ENCODE results near the gene PLCB1.
"Not testable (repeated sequence)": the region's sequence is repeated elsewhere in the genome, so short reads cannot be mapped to it uniquely, and the experiment has no call there.

Gene PLCB1

GRCh38 chr20:8635048-8635572 lies 503.0 kb downstream of the PLCB1 start:
- H3K27ac ChIP-seq = no peak overlapping the region
- no peaks in the 10 kb centered on the region for H3K36me3 ChIP-seq
- H3K4me3 ChIP-seq (ENCODE audit: low read depth in 1 of 2, low read length in 1 of 2) = no peak overlapping the region
- no peaks in the 10 kb centered on the region for H3K9me3 ChIP-seq
- no peaks in the 10 kb centered on the region for H3K27me3 ChIP-seq
- TF ChIP-seq CTCF (IDR thresholded peaks at IDR 0.05) = no peak
- no peaks in the 10 kb centered on the region for H3K4me1 ChIP-seq (ENCODE audit: control insufficient read depth in 1 of 2, insufficient read depth in 1 of 2, low read depth in 1 of 2, low read length in 1 of 2)

- no peaks in the 10 kb centered on the region for H3K36me3 ChIP-seq
- no peak overlapping the region for H3K4me3 ChIP-seq (ENCODE audit: low read depth in 1 of 2, low read length in 1 of 2)
- no peaks in the 10 kb centered on the region for H3K9me3 ChIP-seq
- no peak for TF ChIP-seq CTCF (IDR thresholded peaks at IDR 0.05)
- H3K4me1 ChIP-seq (ENCODE audit: control insufficient read depth in 1 of 2, insufficient read depth in 1 of 2, low read depth in 1 of 2, low read length in 1 of 2) = no peaks in the 10 kb centered on the region
- H3K27me3 ChIP-seq = no peaks in the 10 kb centered on the region
- no peak overlapping the region for H3K27ac ChIP-seq
Observed at GRCh38 chr20:8635837-8636236, 503.8 kb downstream of the PLCB1 start.

GRCh38 chr20:8639112-8639778 lies 507.2 kb downstream of the PLCB1 start:
- no peaks in the 10 kb centered on the region for H3K9me3 ChIP-seq
- H3K27me3 ChIP-seq = no peaks in the 10 kb centered on the region
- no peaks in the 10 kb centered on the region for H3K36me3 ChIP-seq
- no peak overlapping the region for H3K27ac ChIP-seq
- no peak for TF ChIP-seq CTCF (IDR thresholded peaks at IDR 0.05)
- no peak overlapping the region for H3K4me3 ChIP-seq (ENCODE audit: low read depth in 1 of 2, low read length in 1 of 2)
- no peaks in the 10 kb centered on the region for H3K4me1 ChIP-seq (ENCODE audit: control insufficient read depth in 1 of 2, insufficient read depth in 1 of 2, low read depth in 1 of 2, low read length in 1 of 2)

- Histone ChIP-seq H3K4me3 (ENCODE audit: low read depth in 1 of 2, low read length in 1 of 2) (no peak overlapping the region), H3K27me3 (no peaks in the 10 kb centered on the region), H3K4me1 (ENCODE audit: control insufficient read depth in 1 of 2, insufficient read depth in 1 of 2, low read depth in 1 of 2, low read length in 1 of 2) (no peaks in the 10 kb centered on the region), H3K27ac (no peak overlapping the region), H3K36me3 (no peaks in the 10 kb centered on the region), H3K9me3 (no peaks in the 10 kb centered on the region)
- TF ChIP-seq CTCF (IDR thresholded peaks at IDR 0.05) = no peak
Observed at GRCh38 chr20:8640461-8640860, 508.4 kb downstream of the PLCB1 start.

GRCh38 chr20:8642247-8642646 lies 510.2 kb downstream of the PLCB1 start:
- H3K27ac ChIP-seq = no peak overlapping the region
- no peaks in the 10 kb centered on the region for H3K9me3 ChIP-seq
- no peaks in the 10 kb centered on the region for H3K36me3 ChIP-seq
- H3K27me3 ChIP-seq = no peaks in the 10 kb centered on the region
- H3K4me1 ChIP-seq (ENCODE audit: control insufficient read depth in 1 of 2, insufficient read depth in 1 of 2, low read depth in 1 of 2, low read length in 1 of 2) = no peaks in the 10 kb centered on the region
- TF ChIP-seq CTCF (IDR thresholded peaks at IDR 0.05) = no peak
- no peak overlapping the region for H3K4me3 ChIP-seq (ENCODE audit: low read depth in 1 of 2, low read length in 1 of 2)

GRCh38 chr20:8644468-8644867 lies 512.4 kb downstream of the PLCB1 start:
- not testable (repeated sequence) for H3K27me3 ChIP-seq

More at GRCh38 chr20:8644468-8644867, 512.4 kb downstream of the PLCB1 start:
- H3K36me3 ChIP-seq; H3K9me3 ChIP-seq; H3K4me3 ChIP-seq (ENCODE audit: low read depth in 1 of 2, low read length in 1 of 2); H3K27ac ChIP-seq; H3K4me1 ChIP-seq (ENCODE audit: control insufficient read depth in 1 of 2, insufficient read depth in 1 of 2, low read depth in 1 of 2, low read length in 1 of 2): not testable (repeated sequence)

All from neutrophil (primary cell).